Pancreas (tissue), 10 donors: ENCODE data around the gene SLC6A11. TPM values are rescaled to one million over a fixed set of nuclear protein-coding genes. Genes with fewer than 3 reads are reported as not detected.

Experiments
- ATAC-seq, 4 donors: fragments of 200-7000 bp; cut with Tn5 transposase; one replicate each; pipeline versions ENCODE4 v1.8.0 to v1.9.1; 2020; ENCODE audit warnings: mild to moderate bottlenecking in 4 of 4, moderate library complexity in 4 of 4
- DNase-seq, 6 donors: peaks; one replicate each; pipeline ENCODE4 v3.0.0-alpha.2; 2020
- FAIRE-seq: peaks from 2 replicates; lab custom pipeline; 2012; peaks lifted over from hg19 to GRCh38; lab: Jason Lieb, UNC
- H3K27ac ChIP-seq, 4 donors: fragments of 200-600 bp; sonication (generic); 1 replicate in 3 of 4; 2 replicates in 1 of 4; pipeline versions ENCODE4 v1.5.0 to v1.8.0; 2020
- H3K27me3 ChIP-seq, 4 donors: fragments of 200-600 bp; one replicate each; pipeline ENCODE4 v1.8.0; 2021
- H3K36me3 ChIP-seq, 3 donors: fragments of 200-600 bp; sonication (generic) in 1 of 3; one replicate each; pipeline versions ENCODE4 v1.5.0 to v1.8.0; 2020 to 2021
- H3K4me1 ChIP-seq, 3 donors: fragments of 200-600 bp; one replicate each; pipeline ENCODE4 v1.8.0; 2021
- H3K4me3 ChIP-seq, 4 donors: fragments of 200-600 bp; sonication (generic) in 2 of 4; one replicate each; pipeline versions ENCODE4 v1.5.0 to v1.8.0; 2020 to 2021
- H3K9me3 ChIP-seq, 4 donors: fragments of 200-600 bp; one replicate each; pipeline ENCODE4 v1.8.0; 2021
- CTCF ChIP-seq, 4 donors: fragments of 200-600 bp; sonication (generic) in 3 of 4; IDR thresholded peaks; one replicate each; pipeline versions ENCODE4 v1.5.0 to v1.8.0; 2021; ENCODE audit warnings: antibody characterized with exemption in 4 of 4
- WGBS, 2 donors: extraction: QIAGEN DNeasy Blood & Tissue Kit; methylation state at CpG; one replicate each; pipeline ENCODE4 v1.1.7; 2013; 5-methylcytosine and 5-hydroxymethylcytosine counted together
- intact Hi-C, 3 donors: fragments of 100-400 bp; cut with DNase I; formaldehyde crosslinking; loops; one replicate each; pipeline versions ENCODE4 v1.11.1 to v1.14.2; 2022
- polyA plus RNA-seq, 2 donors: library from polyadenylated mRNA; stranded (reverse); fragments of 200-250 nt; gene quantifications; one replicate each; pipeline ENCODE4 v1.2.3, GENCODE V29; 2013
- total RNA-seq, 6 donors: library from RNA; stranded (reverse); fragmentation: NEBNext Ultra II Directional in 4 of 6; extraction: Animal tissue kit (Norgen Biotek cat#: 25700) in 4 of 6; gene quantifications; one replicate each; pipeline versions ENCODE4 v1.2.1 to v1.2.4, GENCODE V29; 2021 to 2023
- donor health status: healthy with polysubstance abuse.
- donor health status: DM: no; HTN: no; CAD: no; lungs with moderate emphysema.
- donor health status: DM: no; HTN: no; CAD: no.
- donor health status: control.
- donor health status: control.
- donor health status: Bipolar disorder and iron deficiency.
- donor health status: DM: yes; HTN: yes; CAD: no.
- donor health status: DM: no; HTN: no; CAD: no.
- donor health status: DM: no; HTN: no; CAD: no.
- donor health status: DM: yes; HTN: yes; CAD: no.

SLC6A11 gene
- total and polyA plus RNA-seq, 8 donors = 0.04 to 0.17 (median 0.06) TPM

GRCh38 chr3:10973046-10973595 lies 157.1 kb downstream of the SLC6A11 start:
- Histone ChIP-seq H3K4me1 (no peaks in the 10 kb centered on the region), H3K27ac (no peak overlapping the region), H3K9me3 (no peaks in the 10 kb centered on the region), H3K4me3 (no peak overlapping the region), H3K27me3 (no peaks in the 10 kb centered on the region), H3K36me3 (no peaks in the 10 kb centered on the region)
- FAIRE-seq (no peak), DNase-seq (no peak), ATAC-seq (no peak)
- 53 to 68% methylated on average over 13 of the region's 13 CpGs for WGBS, 2 donors
- intact Hi-C loops = no loop called here
- no peak for TF ChIP-seq CTCF (IDR thresholded peaks at IDR 0.05)

GRCh38 chr3:10974131-10974530 lies 158.1 kb downstream of the SLC6A11 start:
- no peak for DNase-seq
- TF ChIP-seq CTCF (IDR thresholded peaks at IDR 0.05) = no peak
- Histone ChIP-seq H3K36me3 (no peaks in the 10 kb centered on the region), H3K4me3 (no peak overlapping the region), H3K4me1 (no peaks in the 10 kb centered on the region), H3K27me3 (no peaks in the 10 kb centered on the region), H3K9me3 (no peaks in the 10 kb centered on the region), H3K27ac (no peak overlapping the region)
- intact Hi-C loops = no loop called here
- WGBS, 2 donors = 74 to 80% methylated on average over 7 of the region's 7 CpGs
- no peak for FAIRE-seq
- ATAC-seq = no peak

GRCh38 chr3:10974746-10975375 lies 158.8 kb downstream of the SLC6A11 start:
- 58 to 65% methylated on average over 7 of the region's 7 CpGs for WGBS, 2 donors
- ATAC-seq (no peak), FAIRE-seq (no peak), DNase-seq (no peak)
- Histone ChIP-seq H3K9me3 (no peaks in the 10 kb centered on the region), H3K27me3 (no peaks in the 10 kb centered on the region), H3K4me3 (no peak overlapping the region), H3K36me3 (no peaks in the 10 kb centered on the region), H3K4me1 (no peaks in the 10 kb centered on the region), H3K27ac (no peak overlapping the region)
- intact Hi-C loops = no loop called here
- TF ChIP-seq CTCF (IDR thresholded peaks at IDR 0.05) = no peak

- no peaks in the 10 kb centered on the region for H3K27me3 ChIP-seq
- WGBS, 2 donors = 47 to 58% methylated on average over 1 of the region's 1 CpG
- TF ChIP-seq CTCF (IDR thresholded peaks at IDR 0.05) = no peak
- no peak overlapping the region for H3K27ac ChIP-seq
- no peaks in the 10 kb centered on the region for H3K4me1 ChIP-seq
- intact Hi-C loops = no loop called here
- no peak overlapping the region for H3K4me3 ChIP-seq
- no peaks in the 10 kb centered on the region for H3K36me3 ChIP-seq
- FAIRE-seq (no peak), ATAC-seq (no peak), DNase-seq (no peak)
- H3K9me3 ChIP-seq = no peaks in the 10 kb centered on the region
Measured at GRCh38 chr3:10975695-10976234, 159.7 kb downstream of the SLC6A11 start.

- H3K36me3 ChIP-seq = no peaks in the 10 kb centered on the region
- ATAC-seq (no peak), DNase-seq (no peak), FAIRE-seq (no peak)
- no peak overlapping the region for H3K27ac ChIP-seq
- H3K27me3 ChIP-seq = no peaks in the 10 kb centered on the region
- WGBS, 2 donors = 78 to 92% methylated on average over 1 of the region's 1 CpG
- intact Hi-C loops = no loop called here
- TF ChIP-seq CTCF (IDR thresholded peaks at IDR 0.05) = no peak
- no peaks in the 10 kb centered on the region for H3K9me3 ChIP-seq
- no peak overlapping the region for H3K4me3 ChIP-seq
- no peaks in the 10 kb centered on the region for H3K4me1 ChIP-seq
Measured at GRCh38 chr3:10976770-10977169, 160.7 kb downstream of the SLC6A11 start.
